Measurements from ENCODE around the gene MIEF2.

MIEF2 gene

DNA sequence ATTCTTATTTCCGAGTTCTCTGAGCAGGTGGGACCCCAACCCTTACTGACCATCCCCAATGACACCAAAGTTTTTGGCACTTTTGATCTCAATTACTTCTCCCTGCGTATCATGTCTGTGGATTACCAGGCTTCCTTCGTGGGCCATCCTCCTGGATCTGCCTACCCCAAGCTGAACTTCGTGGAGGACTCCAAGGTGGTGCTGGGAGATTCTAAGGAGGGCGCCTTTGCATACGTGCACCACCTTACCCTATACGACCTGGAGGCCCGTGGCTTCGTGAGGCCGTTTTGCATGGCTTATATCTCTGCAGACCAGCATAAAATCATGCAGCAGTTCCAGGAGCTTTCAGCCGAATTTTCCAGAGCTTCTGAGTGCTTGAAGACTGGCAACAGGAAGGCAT is 55.5 kb downstream of the MIEF2 start:
- Histone ChIP-seq H3K9me3 (ENCODE audit: control insufficient read depth, low read length) (no peaks in the 10 kb centered on the region), H3K27ac (peak overlapping the region; percentile 86), H3K36me3 (ENCODE audit: control insufficient read depth, insufficient read depth, low read length) (no peaks in the 10 kb centered on the region), H3K4me2 (ENCODE audit: low read length) (peak overlapping the region; percentile 97), H3K27me3 (ENCODE audit: control insufficient read depth, insufficient read depth, low read length) (no peaks in the 10 kb centered on the region), H2AFZ (no peak overlapping the region), H3K4me1 (peaks cover 14% of the 10 kb centered on the region), H3K79me2 (peaks cover 69% of the 10 kb centered on the region), H3K9ac (no peak overlapping the region), H3K4me3 (ENCODE audit: low read depth, low read length) (peak overlapping the region; percentile 94)
- TF ChIP-seq, protein P1, sequence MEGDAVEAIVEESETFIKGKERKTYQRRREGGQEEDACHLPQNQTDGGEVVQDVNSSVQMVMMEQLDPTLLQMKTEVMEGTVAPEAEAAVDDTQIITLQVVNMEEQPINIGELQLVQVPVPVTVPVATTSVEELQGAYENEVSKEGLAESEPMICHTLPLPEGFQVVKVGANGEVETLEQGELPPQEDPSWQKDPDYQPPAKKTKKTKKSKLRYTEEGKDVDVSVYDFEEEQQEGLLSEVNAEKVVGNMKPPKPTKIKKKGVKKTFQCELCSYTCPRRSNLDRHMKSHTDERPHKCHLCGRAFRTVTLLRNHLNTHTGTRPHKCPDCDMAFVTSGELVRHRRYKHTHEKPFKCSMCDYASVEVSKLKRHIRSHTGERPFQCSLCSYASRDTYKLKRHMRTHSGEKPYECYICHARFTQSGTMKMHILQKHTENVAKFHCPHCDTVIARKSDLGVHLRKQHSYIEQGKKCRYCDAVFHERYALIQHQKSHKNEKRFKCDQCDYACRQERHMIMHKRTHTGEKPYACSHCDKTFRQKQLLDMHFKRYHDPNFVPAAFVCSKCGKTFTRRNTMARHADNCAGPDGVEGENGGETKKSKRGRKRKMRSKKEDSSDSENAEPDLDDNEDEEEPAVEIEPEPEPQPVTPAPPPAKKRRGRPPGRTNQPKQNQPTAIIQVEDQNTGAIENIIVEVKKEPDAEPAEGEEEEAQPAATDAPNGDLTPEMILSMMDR (IDR thresholded peaks at IDR 0.05): no peak
